NCI-H69 (cell line): ENCODE measurements around the gene PPFIBP2.
A peak's percentile ranks its signal among the peaks of the same experiment; 100 is the strongest.

ENCODE experiments used
- DNase-seq: peaks from one replicate; lab custom pipeline; 2025; lab: John Stamatoyannopoulos, UW

Gene PPFIBP2

DNA sequence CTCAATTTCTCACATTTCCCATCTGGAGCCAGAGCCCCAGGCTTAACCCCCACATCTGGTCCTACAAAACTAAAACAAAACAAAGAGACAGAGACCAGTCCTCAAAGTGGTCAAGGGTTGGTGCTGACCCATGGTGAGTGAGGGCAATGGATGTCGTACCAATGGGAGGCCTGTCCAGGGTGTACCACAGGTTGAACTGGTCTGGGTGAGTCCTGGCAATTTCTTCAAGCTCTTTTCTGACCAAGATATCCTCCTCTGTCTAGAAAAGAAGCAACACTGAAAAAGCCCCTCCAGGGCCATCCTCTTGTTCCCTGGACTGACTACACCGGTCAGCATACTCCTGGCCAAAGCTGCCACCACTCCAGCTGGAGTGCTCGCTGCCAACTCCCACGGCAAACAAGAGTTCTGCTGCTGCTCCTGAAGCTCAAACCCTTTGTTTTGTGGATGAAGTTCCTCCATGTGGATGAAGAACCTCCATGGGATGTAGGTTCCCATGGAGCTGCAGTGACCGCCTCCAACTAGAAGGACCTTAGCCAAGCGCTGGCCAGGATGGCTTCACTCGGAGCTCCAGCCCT is 152.6 kb downstream of the PPFIBP2 start:
- DNase-seq, result no peak

DNA sequence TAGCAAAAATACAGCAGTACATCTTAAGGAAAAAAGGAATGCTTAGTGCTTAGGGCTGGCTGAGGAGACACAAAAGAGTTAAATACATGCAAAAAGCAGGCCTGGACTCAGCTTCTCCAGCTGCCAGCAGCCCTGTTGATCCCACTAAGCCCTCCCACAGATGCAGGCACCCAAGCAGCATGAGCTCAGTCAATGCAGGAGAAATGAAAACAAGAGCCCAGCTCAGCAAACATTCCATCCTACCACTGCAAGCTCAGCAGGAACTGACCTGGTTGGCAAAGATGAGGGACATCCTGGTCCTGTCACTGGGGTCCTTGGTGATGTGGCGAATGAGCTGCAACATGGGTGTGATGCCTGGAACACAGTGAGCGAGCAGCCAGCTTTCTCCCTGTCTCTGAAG is 153.7 kb downstream of the PPFIBP2 start:
- peak; percentile 6 for DNase-seq

DNA sequence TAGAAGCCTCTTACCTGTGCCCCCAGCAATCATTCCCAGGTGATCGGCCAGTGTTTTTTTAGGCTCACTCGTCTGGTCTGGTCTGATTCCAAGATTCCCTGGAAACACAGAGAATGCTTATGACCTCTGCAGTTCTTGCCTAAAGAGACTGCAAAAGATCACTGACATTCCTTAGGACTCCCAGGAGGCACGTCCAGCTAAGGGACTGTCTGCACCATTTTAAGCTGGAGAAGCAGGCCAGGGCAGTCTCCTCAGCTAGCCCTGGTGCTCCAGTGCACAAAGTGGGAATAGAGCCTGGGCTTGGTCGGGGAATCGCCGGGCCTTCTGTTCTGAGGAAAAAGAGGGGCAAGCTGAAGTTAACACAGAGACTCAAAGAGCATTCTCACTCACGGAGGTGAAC is 154.7 kb downstream of the PPFIBP2 start:
- DNase-seq, result no peak

DNA sequence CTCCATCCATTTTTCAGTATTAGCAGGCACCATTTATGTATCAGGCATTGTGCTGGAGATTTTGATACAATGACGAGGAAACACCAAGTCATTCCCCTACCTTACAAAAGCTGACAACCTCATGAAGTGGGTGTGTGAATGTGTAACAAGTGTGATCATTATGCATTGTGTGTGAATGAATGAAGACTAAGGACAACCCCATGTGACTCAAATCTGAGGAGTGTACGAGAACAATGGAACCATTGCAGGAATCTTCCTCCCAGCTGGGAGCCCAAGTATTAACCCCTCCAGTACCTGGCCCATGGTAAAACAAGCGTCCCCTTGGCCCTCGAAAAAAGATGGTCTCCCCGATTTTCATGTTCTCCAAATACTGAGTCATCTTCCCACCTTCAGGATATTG is 155.1 kb downstream of the PPFIBP2 start:
- DNase-seq, result no peak

DNA sequence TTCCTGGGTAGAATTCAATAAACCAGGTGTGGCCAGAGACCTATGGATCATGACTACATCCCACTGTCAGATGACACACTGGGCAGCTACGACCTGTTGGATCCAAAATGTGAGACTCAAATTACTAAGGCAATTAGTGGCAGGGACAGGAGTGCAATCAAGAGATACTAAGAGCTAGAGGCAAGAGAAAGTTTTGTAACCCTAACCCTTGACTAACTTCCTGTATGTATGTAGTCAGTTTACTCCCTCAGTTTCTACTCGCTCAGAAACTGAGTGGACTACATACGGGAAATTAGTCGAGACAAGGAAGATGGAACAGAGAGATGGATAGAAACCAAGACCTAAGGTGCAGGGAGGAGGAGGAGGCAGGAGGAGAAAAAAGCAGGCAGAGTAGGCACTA is 156.8 kb downstream of the PPFIBP2 start:
- DNase-seq, result no peak

DNA sequence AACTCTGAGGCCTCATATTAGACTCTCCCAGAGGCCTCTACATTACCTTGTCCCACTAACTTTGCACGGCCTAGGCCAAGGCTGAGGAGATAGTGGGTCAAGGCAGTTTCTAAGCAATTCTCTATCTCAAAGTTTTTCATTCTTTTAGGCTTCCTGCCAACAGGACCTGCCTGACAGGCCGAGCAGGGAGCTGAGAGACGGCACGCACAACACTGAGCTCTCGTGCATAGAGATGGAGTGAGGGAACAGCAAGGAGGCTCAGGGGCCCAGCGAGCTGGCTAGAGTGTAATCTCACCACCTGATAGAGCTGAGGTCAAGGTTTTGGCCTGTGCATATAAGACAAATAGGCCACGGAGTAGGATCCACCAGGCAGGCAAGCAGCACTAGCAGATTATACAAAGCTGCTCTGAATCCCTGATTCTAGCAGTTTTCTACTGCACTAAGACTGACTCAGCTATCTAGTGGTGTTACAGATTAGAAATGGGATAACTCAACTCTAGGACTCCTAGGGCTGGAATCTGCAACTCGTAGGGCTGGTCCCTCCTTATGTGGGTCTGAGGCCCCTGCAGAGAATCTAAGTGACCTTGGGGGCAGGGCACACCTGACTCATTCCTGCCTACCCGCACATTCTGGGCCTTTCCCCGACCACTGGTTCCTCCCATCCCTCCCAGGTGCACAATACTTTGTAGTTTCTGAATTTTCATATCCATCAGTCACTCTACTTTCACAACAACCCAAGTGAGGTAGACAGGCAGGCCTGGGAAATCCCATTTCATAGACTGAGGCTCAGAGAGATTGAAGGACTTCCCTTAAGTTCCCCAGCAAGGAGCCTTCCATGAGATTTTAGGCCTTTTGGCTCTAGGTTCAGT is 157.8 kb downstream of the PPFIBP2 start:
- no peak for DNase-seq

DNA sequence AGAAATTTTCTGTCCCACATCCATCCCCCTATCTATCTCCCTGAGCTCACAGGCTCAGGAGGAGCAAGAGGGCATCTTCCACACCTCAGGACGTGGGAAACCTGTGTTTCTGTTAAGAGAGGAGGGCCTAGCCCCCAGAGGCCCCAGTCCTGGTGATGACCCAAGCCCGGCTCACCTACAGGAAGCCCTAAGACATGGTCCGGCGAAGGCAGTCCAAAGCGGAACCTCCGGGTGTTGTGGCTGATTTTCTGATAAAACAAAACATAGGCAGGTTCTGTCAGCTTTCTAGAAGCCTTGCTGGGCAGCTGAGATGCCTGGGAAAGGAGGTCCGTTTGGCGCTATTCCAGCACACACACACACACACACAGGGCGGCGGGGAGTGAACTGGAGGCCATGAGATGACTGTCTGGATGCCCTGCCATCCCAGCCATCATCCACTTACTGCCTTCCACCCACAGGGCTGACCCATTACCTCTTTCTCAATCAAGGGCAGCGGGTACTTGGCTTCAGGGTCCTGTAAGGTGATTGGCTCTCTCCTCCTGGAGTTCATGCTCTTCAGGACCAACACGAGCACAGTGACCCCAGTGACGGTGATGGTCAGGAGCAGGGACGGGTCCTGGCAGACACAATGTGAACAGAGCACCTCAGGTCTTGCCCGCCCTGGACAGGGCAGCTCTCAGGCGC is 158.6 kb downstream of the PPFIBP2 start:
- no peak for DNase-seq

DNA sequence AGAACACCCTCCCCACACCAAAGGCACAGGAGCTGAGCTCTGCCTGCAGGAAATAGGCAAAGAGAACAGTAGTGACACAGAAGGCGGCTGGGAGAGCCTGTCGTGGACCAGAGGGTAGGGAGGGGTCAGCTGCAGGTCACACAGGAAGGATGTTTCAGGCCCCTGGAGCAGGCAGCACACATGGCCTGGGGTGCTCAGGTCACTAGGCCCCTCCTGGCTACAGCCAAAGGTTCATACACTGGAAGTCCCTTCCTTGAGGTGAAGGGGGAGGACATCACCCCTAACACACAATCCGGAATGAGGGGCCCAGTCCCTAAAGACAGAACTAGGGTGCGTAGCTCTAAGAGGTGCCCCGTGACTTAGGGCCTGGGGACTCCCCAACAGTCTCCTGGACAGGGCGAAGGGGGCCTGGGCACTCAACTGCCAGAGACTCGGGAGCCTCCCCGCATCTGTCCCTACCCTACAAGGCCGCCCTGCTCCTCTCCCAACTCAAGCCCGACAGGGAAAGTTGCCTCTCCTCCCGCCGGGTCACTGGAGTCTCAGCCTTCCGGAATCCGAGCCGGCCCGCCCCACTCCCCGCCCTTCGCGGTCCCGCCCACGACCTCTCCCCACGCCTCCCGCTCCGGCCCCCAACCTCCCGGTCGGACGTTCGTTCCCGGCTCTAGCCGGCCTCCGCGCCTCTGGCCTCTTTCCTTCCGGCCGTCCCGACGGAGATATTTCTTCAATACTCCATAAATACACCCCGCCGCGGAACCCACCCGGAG is 159.3 kb downstream of the PPFIBP2 start, which contains the start of gene CYB5R2:
CYB5R2 (minus strand) TSS at position 541 of the 764 bp plus-strand sequence. CDS start 675 bp downstream, outside the sequence.
- DNase-seq, result no peak

DNA sequence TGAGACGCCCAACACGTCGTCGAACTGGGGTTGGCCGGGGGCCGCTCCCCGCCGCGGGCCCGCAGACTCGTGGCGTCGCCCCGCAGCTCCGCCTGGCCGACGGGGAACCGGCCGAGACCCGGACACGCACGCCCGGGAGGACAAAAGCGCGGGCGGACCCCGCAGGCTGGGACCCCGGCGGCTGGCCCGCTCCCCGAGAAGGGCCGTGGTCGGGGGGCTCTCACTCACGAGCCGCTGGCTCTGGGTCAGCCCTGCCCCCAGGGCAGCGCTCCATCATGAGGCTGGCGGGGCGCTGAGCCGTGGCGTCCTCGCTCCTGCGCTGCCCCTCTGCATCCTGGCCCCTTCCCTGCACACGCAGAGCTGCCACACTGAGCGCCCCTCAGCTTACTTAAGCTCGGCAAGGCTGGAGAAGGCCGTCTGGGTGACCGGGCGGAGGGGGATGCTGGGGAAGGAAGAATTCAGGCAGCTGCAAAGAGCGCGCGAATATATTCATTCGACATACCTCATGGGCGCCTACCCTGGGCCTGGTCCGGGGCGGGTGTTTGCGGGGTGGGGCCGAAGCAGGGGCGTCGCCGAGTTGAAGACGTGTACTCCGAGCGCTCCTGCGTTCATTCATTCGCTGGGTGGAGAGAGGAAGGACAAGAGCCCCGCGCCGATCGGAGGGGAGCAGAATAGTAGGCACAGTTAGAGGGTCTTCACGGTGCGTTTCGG is 160.1 kb downstream of the PPFIBP2 start:
- DNase-seq, result peak; percentile 27

DNA sequence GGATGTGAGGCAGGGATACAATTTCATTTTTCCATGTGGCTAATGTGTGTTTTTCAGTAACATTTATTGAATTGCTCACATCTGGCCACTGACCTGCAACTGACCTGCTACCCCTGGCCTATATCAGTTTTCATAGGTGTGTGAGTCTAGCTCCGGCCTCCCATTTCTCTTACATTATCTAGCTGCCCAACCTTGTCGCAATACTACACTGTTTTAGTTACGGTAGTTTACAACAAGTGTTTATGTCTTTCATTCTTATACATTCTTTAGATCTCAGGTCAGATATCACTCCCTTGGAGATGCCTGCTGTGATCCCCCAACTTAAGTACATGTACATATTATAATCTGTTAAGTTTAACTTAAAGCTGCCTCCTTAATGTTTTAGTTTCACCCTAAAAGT is 161.8 kb downstream of the PPFIBP2 start:
- DNase-seq, result no peak

DNA sequence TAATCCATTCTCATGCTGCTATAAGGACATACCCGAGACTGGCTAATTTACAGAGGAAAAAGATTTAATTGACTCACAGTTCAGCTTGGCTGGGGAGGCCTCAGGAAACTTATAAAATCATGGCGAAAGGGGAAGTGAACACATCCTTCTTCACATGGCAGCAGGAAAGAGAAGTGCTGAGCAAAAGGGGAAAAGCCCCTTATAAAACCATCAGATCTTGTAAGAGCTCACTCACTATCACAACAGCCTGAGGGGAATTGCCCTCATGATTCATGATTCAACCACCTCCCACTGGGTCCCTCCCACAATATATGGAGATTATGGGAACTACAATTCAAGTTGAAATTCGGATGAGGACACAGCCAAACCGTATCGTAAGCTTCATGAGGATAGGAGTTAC is 163.3 kb downstream of the PPFIBP2 start:
- DNase-seq, result peak; percentile 13

DNA sequence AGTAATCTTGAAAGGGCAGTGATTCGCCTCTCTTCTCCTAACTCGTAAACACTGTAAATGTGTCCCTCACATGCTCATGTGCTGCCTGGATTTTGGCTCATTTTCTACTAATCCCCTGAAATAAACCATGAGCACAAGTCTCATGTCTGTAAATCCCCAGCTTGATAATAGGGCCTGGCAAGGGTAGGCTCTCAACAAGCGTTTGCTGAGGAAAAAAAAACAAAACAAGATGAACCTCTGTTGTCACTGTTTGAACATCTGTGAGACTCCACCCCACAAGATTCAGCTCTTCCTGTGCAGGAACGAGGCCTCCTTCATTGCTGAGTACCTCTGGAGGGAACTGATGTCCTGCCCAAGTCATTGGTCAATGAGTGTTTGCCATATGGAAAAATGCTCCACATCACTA is 164.0 kb downstream of the PPFIBP2 start:
- DNase-seq, result peak; percentile 14

DNA sequence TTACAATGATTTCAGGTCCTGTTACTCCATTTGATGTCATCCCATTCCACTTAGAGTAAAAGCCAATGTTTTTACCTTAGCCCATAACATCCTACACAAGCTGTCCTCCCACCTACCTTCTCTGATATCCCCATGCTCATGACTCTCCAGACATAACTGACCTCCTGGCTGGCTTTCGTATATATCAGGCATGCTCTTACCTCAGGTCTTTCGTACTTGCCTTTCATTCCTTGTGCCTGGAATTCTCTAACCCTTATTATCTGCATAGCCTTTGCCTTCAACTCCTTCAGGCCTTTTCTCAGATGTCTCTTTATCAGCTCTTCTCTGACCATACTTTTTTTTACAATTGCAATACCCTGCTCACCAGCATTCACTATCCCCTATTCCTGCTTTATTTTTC is 169.8 kb downstream of the PPFIBP2 start:
- no peak for DNase-seq

DNA sequence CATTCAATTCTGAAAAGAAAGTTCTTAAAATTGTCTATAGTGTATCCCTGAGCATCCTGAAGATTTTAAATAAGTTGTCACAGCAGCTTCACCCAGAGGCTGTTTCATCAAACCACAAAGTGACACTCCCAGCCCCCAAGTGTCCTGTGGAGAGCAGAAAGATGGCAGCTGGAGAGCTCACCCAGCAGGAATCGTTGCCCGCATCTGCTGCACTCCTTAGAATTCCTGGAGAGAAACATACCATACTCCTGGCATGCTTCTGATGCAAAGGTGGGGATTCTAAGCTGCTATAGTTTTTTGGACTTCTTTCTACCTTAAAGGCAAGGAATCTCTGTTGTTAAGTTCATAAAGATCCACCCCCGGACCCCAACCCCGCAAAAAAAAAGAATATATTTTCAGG is 173.0 kb downstream of the PPFIBP2 start:
- DNase-seq, result no peak

DNA sequence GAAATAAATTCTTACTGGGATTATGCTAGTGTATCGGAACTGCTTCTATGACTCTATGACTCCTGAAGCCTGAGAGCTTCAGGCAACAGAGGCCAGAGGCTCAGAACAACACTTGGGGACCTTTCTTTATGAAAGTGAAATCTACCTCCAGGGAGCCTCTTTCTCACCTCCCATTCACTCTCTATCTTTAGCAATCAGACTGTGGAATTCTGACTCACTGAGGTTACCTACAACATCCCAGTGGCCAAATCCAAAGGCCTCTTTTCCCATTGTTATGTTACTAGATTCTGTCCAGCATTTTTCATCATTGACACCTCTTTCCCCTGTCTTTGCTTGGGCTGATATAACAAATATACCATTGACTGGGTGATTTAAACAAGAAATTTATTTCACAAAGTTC is 173.6 kb downstream of the PPFIBP2 start:
- no peak for DNase-seq

DNA sequence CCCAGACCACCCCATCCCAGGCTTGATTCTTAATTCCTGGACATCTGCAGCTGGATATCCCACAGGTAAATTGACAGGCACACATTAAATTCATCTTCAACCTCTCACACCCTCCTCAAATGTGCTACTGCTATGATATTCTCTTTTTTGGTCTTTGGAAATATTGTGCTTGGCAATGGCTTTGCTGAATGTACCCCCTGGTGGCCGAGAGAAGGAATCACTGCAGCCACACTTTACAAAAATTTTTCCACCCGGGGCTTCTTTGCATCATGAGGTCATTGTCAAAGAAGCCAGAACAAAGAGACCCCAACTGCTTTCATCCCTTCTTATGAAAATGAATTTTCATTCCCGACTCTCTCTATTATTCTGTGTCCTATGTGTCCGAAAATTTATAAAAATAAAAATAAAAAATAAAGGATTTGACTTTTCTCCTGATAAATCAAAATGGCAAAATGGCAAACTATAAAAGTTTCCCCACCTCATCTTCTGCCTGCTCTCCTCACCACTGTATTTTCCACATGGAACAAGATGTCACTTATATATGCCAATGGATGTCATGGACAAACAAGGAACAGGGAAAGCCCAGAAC is 174.5 kb downstream of the PPFIBP2 start:
- peak; percentile 25 for DNase-seq

DNA sequence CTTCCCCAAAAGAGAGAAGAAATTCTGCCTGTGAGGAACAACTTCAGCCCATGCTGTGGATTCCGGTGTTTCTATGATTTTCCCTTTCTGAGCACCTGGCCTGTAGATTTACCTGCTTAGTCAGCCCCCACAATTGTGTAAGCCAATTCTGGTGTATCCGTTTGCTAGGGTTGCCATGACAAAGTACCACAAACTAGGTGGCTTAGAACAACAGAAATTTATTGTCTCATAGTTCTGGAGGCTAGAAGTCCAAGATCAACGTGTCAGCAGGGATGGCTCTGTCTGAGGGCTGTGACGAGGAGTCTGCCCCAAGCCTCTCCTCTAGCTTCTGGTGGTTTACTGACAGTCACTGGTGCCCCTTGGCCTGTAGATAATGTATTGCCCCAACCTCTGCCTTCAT is 175.4 kb downstream of the PPFIBP2 start:
- DNase-seq, result no peak

DNA sequence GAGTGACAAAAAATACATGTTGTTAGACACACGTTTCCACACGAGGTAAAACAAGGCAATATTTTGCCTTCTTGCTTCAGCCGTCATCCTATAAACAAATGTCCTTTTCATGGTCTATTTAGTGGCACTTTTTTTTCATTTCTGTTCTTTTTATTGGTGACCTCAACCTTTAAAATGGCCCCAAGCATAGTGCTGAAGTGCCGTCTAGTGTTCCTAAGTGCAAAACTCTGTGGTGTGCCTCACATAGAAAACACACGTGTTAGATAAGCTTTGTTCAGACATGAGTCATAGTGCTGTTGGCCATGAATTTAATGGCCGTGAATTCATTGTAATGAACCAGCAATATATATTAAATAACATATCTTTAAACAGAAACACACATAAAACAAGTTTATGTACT is 176.8 kb downstream of the PPFIBP2 start:
- peak; percentile 30 for DNase-seq

DNA sequence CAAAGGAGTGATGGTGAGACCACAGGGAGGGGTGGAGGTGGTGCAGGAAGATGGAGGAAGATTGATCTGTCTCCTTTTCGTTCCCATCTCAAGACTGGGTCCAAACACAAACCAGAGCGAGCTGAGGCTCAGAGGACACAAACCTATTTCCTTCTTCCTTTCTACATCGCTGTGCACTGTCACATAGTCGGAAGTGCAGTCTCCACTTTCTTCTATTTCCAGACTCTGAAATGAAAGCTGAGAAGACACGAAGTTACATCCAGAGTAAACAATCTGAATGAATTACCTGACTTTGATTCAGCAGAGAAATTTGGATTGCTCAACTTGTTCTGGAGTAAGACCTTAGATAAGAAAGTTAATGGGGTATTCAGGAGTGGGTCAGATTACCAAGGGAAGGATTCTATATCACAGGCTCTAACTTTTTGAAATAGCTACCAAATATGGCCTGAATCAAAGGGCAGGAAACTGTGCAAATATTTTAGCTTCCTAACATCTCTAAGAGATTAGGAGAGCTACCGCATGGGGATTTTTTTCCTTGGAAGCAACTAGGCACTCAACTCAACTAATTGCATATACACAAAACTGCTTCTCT is 178.1 kb downstream of the PPFIBP2 start:
- no peak for DNase-seq

DNA sequence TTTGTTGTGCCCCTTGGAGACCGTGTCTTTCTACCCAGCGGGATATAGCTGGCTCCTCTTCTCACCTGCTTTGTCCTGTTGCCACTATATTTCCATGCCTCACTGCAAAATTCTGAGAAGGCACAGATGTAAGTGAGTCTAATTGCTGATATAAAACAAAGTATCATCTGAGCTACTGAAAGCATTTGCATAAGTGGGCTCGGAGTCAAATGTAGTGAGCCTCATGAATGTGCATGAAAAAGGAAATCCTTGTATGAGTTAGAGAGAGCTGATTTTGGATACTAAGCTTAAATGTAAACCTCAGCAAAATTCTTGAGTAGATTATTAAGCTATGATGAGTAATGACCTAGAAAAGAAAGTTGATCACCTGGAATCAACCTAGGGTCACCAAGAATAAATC is 178.6 kb downstream of the PPFIBP2 start:
- no peak for DNase-seq

DNA sequence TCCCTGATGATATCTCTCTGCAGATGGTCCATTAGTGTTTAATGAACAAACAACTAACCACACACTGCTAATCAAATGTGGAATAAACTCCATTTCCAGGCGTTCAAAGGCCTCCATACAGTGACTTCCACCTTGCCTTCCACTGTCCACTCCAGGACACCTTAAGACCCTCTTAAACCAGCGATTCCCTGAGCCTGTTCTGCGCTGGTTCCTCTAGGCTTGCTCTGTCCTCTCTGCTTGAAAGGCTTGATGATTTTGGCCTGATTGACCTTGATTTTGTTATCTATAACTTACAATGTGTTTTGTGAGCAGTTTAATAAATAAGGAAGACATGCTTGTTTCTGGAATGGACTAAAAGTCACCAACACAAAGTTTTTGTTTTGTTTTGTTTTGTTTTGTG is 180.4 kb downstream of the PPFIBP2 start:
- no peak for DNase-seq
